Measurements from ENCODE around the gene CAMK2B.

Gene CAMK2B

GRCh38 chr7:44231088-44231487 lies 94.3 kb downstream of the CAMK2B start:
- no peak for DNase-seq (ENCODE audit: low read depth in 2 of 2)

- DNase-seq (ENCODE audit: low read depth in 2 of 2), result no peak
Measured at GRCh38 chr7:44230286-44230685, 95.1 kb downstream of the CAMK2B start.

GRCh38 chr7:44229546-44230105 lies 95.8 kb downstream of the CAMK2B start:
- DNase-seq (ENCODE audit: low read depth in 2 of 2), result no peak

- no peak for DNase-seq (ENCODE audit: low read depth in 2 of 2)
Measured at GRCh38 chr7:44228571-44229350, 96.6 kb downstream of the CAMK2B start.

GRCh38 chr7:44227911-44228310 lies 97.5 kb downstream of the CAMK2B start:
- DNase-seq (ENCODE audit: low read depth in 2 of 2), result no peak

GRCh38 chr7:44226396-44226753 lies 99.0 kb downstream of the CAMK2B start:
- DNase-seq (ENCODE audit: low read depth in 2 of 2), result no peak

GRCh38 chr7:44225566-44226395 lies 99.6 kb downstream of the CAMK2B start:
- DNase-seq (ENCODE audit: low read depth in 2 of 2), result no peak

- no peak for DNase-seq (ENCODE audit: low read depth in 2 of 2)
Measured at GRCh38 chr7:44224974-44225565, 100.3 kb downstream of the CAMK2B start.

GRCh38 chr7:44224080-44224973 lies 101.1 kb downstream of the CAMK2B start:
- DNase-seq (ENCODE audit: low read depth in 2 of 2), result no peak

- no peak for DNase-seq (ENCODE audit: low read depth in 2 of 2)
Measured at GRCh38 chr7:44223362-44224079, 101.9 kb downstream of the CAMK2B start.

- DNase-seq (ENCODE audit: low read depth in 2 of 2), result no peak
Measured at GRCh38 chr7:44222776-44223261, 102.6 kb downstream of the CAMK2B start.

GRCh38 chr7:44222074-44222473 lies 103.3 kb downstream of the CAMK2B start:
- no peak for DNase-seq (ENCODE audit: low read depth in 2 of 2)

GRCh38 chr7:44221231-44221791 lies 104.1 kb downstream of the CAMK2B start:
- DNase-seq (ENCODE audit: low read depth in 2 of 2), result no peak

GRCh38 chr7:44220358-44221112 lies 104.9 kb downstream of the CAMK2B start:
- DNase-seq (ENCODE audit: low read depth in 2 of 2), result no peak

- no peak for DNase-seq (ENCODE audit: low read depth in 2 of 2)
Measured at GRCh38 chr7:44220046-44220357, 105.4 kb downstream of the CAMK2B start.

GRCh38 chr7:44219371-44220045 lies 105.9 kb downstream of the CAMK2B start:
- no peak for DNase-seq (ENCODE audit: low read depth in 2 of 2)

- no peak for DNase-seq (ENCODE audit: low read depth in 2 of 2)
Measured at GRCh38 chr7:44218418-44219201, 106.8 kb downstream of the CAMK2B start.

- no peak for DNase-seq (ENCODE audit: low read depth in 2 of 2)
Measured at GRCh38 chr7:44217852-44218402, 107.5 kb downstream of the CAMK2B start.
